Natural killer cell (primary cell): ENCODE data around the gene VAC14. TPM values are rescaled to one million over a fixed set of nuclear protein-coding genes. Genes with fewer than 3 reads are reported as not detected.

Source experiments
- ATAC-seq, 3 donors: fragments of 150-1000 bp in 2 of 3; fragments of 200-7000 bp in 1 of 3; cut with Tn5 transposase; 1 replicate in 1 of 3; 2 replicates in 2 of 3; pipeline ENCODE4 v1.10.0; 2021; ENCODE audit warnings: mild to moderate bottlenecking in 2 of 3, moderate library complexity in 2 of 3
- DNase-seq, 2 donors: peaks; one replicate each; pipeline versions ENCODE4 v3.0.0 to v3.0.0-alpha.2; 2013 to 2021; ENCODE audit warnings: mixed read lengths in 1 of 2
- H3K27ac ChIP-seq: one replicate; pipeline ENCODE4 v1.5.1; 2013; ENCODE audit warnings: mild to moderate bottlenecking, low read length
- H3K27me3 ChIP-seq: one replicate; pipeline ENCODE4 v1.6.1; 2013; ENCODE audit warnings: low read length; ENCODE audit not compliant: control insufficient read depth, insufficient read depth
- H3K36me3 ChIP-seq: one replicate; pipeline ENCODE4 v1.6.1; 2013; ENCODE audit warnings: low read length; ENCODE audit not compliant: control insufficient read depth, insufficient read depth
- H3K4me1 ChIP-seq: one replicate; pipeline ENCODE4 v1.6.1; 2013; ENCODE audit warnings: low read length; ENCODE audit not compliant: control insufficient read depth, insufficient read depth
- H3K4me3 ChIP-seq: one replicate; pipeline ENCODE4 v1.5.1; 2013; ENCODE audit warnings: low read length
- H3K9me3 ChIP-seq: one replicate; pipeline ENCODE4 v1.6.1; 2013; ENCODE audit warnings: low read length; ENCODE audit not compliant: control insufficient read depth, insufficient read depth
- H3K27ac Mint-ChIP-seq, 2 donors: one replicate each; pipeline ENCODE4 v1.8.0; 2022; ENCODE audit warnings: mild to moderate bottlenecking in 2 of 2, mixed read lengths in 2 of 2, moderate library complexity in 1 of 2
- H3K27me3 Mint-ChIP-seq, 2 donors: one replicate each; pipeline ENCODE4 v1.8.0; 2022; ENCODE audit warnings: low read depth in 2 of 2, mixed read lengths in 2 of 2
- H3K36me3 Mint-ChIP-seq: one replicate; pipeline ENCODE4 v1.8.0; 2022; ENCODE audit warnings: mixed read lengths
- H3K4me1 Mint-ChIP-seq, 2 donors: one replicate each; pipeline ENCODE4 v1.8.0; 2022; ENCODE audit warnings: mixed read lengths in 2 of 2
- H3K4me3 Mint-ChIP-seq: one replicate; pipeline ENCODE4 v1.8.0; 2022; ENCODE audit warnings: mild to moderate bottlenecking, moderate library complexity, mixed read lengths
- H3K9me3 Mint-ChIP-seq, 2 donors: one replicate each; pipeline ENCODE4 v1.8.0; 2022; ENCODE audit warnings: mixed read lengths in 2 of 2
- WGBS: methylation state at CpG from one replicate; pipeline ENCODE4 v1.1.7; 2013; ENCODE audit warnings: missing lambda C conversion rate; ENCODE audit not compliant: insufficient coverage; 5-methylcytosine and 5-hydroxymethylcytosine counted together
- intact Hi-C: fragments of 100-400 bp; cut with micrococcal nuclease; formaldehyde crosslinking; loops from one replicate; pipeline ENCODE4 v1.14.2; 2022
- total RNA-seq, 4 donors: library from RNA; stranded (reverse); fragments of 120-200 nt in 1 of 4; gene quantifications; one replicate each; pipeline versions ENCODE4 v1.2.3 to v1.2.4, GENCODE V29; 2013 to 2022
- TF ChIP-seq, protein P1 (sequence below): fragments of 200-600 bp; IDR thresholded peaks from one replicate; pipeline ENCODE4 v1.8.0; 2022; ENCODE audit warnings: antibody characterized with exemption

Gene VAC14
- total RNA-seq, 3 donors from 2014 or later (not counting 1 experiment from before 2014, with no cell fraction given): 33.9 to 45.6 (median 43.4) TPM

DNA sequence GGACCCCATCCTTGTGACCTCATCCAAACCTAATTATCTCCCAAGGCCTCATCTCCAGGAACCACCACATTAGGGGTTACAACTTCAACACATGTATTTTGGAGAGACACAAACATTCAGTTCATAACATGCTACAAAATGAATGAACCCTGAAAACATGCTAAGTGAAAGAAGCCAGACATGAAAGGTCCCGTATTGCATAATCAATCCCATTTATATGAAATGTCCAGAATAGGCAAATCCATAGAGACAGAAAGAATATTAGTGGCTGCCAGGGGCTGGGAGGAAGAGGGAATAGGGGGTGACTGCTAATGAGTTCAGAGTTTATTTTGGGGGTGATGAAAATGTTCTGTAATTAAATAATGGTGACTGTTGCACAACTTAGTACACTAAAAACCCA, 158.3 kb downstream of the VAC14 start:
- H3K27ac ChIP-seq: no peak overlapping the region
- Mint-ChIP-seq H3K9me3 (no peaks in the 10 kb centered on the region), H3K27ac (no peak overlapping the region), H3K4me3 (no peak overlapping the region), H3K27me3 (peaks cover 0 to 4% of the 10 kb centered on the region in 2 donors), H3K36me3 (no peaks in the 10 kb centered on the region), H3K4me1 (no peaks in the 10 kb centered on the region)
- no peaks in the 10 kb centered on the region for H3K9me3 ChIP-seq
- ATAC-seq (no peak), DNase-seq (no peak)
- 83% methylated on average over 1 of the region's 1 CpG for WGBS
- no peaks in the 10 kb centered on the region for H3K4me1 ChIP-seq
- H3K4me3 ChIP-seq: no peak overlapping the region
- H3K27me3 ChIP-seq: no peaks in the 10 kb centered on the region
- H3K36me3 ChIP-seq: no peaks in the 10 kb centered on the region
- TF ChIP-seq, protein P1, sequence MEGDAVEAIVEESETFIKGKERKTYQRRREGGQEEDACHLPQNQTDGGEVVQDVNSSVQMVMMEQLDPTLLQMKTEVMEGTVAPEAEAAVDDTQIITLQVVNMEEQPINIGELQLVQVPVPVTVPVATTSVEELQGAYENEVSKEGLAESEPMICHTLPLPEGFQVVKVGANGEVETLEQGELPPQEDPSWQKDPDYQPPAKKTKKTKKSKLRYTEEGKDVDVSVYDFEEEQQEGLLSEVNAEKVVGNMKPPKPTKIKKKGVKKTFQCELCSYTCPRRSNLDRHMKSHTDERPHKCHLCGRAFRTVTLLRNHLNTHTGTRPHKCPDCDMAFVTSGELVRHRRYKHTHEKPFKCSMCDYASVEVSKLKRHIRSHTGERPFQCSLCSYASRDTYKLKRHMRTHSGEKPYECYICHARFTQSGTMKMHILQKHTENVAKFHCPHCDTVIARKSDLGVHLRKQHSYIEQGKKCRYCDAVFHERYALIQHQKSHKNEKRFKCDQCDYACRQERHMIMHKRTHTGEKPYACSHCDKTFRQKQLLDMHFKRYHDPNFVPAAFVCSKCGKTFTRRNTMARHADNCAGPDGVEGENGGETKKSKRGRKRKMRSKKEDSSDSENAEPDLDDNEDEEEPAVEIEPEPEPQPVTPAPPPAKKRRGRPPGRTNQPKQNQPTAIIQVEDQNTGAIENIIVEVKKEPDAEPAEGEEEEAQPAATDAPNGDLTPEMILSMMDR: no peak
- intact Hi-C loops: no loop called here

DNA sequence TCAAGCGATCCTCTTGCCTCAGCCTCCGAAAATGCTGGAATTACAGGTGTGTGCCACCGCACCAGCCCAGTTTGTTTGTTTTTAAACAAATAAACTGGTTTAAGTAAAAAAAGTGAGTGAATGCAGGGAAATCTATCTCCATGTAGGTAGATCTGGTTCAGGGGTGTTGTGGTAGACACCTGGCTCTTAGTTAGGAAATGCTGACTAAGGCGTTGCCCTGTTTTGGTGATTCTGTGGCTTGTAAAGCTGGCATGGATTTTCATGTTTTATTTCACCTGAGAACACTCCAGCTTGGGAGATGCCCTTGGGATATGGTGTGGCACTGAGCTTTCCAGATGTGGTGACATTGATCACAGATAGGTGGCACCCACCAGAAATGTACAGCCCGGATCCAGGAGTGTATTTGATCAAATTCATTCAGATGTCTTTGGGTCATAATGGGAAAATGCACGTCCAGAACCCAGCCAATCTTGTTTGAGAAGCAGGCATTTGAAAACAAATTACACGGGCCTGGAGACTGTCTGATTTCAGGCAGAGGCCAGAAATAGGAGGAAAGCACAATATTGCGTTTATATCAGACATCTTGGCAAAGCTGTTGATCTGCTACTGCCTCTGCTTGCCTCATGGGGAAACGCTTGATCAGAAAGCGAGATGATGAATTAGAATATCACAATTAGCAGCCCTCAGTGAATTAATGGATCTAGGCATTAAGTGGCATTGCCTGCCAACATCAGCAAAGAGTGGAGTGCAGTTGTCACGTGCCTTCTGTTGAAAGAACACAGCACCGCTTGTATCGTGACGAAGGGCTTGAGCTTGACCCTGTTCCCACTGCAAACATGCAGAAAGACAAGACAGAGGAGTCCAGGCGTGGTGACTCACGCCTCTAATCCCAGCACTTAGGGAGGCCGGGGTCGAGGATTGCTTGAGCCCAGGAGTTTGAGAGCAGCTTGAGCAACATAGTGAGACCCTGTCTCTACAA, 161.9 kb downstream of the VAC14 start:
- no peak overlapping the region for H3K4me3 ChIP-seq
- no peaks in the 10 kb centered on the region for H3K9me3 ChIP-seq
- H3K27me3 Mint-ChIP-seq: peaks cover 0 to 4% of the 10 kb centered on the region in 2 donors
- no peaks in the 10 kb centered on the region for H3K36me3 Mint-ChIP-seq
- WGBS: 89% methylated on average over 18 of the region's 18 CpGs
- H3K27ac ChIP-seq: no peak overlapping the region
- intact Hi-C loops: no loop called here
- no peaks in the 10 kb centered on the region for H3K4me1 ChIP-seq
- H3K4me3 Mint-ChIP-seq: no peak overlapping the region
- no peaks in the 10 kb centered on the region for H3K27me3 ChIP-seq
- H3K9me3 Mint-ChIP-seq: no peaks in the 10 kb centered on the region
- no peaks in the 10 kb centered on the region for H3K36me3 ChIP-seq
- H3K27ac Mint-ChIP-seq: no peak overlapping the region
- DNase-seq: no peak
- no peaks in the 10 kb centered on the region for H3K4me1 Mint-ChIP-seq
- no peak for ATAC-seq
- TF ChIP-seq, protein P1: no peak

Other genes starting within 250 kb of the VAC14 start
- under 1 TPM in 2 of 3 donors, not detected in 1; 0.48 to 0.54 TPM for gene IL34, start 154.6 kb downstream of the VAC14 start, total RNA-seq
- gene MTSS2, start 115.1 kb downstream of the VAC14 start, total RNA-seq: 1 to 10 TPM; 3.8 to 8.8 (median 4.4) TPM